ENCODE results near the gene NRXN3.

Gene NRXN3

GRCh38 chr14:79332504-79333197 is 1162.5 kb downstream of the NRXN3 start:
- ChIA-PET CTCF (interaction anchor here (1.8 kb wide), 1 partner anchor 9 kb away, joined by 5 read pairs; no protein-coding TSS in a partner anchor), POLR2A (no interaction called here)
- TF ChIP-seq CTCF (IDR thresholded peaks at IDR 0.05; ENCODE audit: control extremely low read depth, extremely low read depth, low read depth, missing control alignments) = no peak
- no peak for DNase-seq (ENCODE audit: extremely low spot score)

DNA sequence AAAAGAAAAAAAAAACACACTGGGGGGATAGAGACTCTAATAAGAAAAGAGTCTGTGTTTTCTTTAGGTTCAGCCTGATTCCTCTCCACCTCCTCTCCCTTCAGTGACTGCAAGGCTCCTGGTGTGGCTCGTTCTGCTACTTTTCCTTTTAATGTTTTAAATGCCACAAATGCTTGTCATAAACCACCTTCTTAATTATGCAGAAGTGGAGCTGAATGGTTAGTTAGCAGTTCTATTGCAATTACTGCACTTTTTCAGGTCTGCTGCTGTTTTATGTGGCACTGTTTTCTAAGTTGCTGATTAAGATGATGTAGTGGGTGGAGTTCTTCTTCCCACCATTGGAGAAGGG is 1163.0 kb downstream of the NRXN3 start:
- ChIA-PET CTCF (no interaction called here), POLR2A (no interaction called here)
- no peak for TF ChIP-seq CTCF (IDR thresholded peaks at IDR 0.05; ENCODE audit: control extremely low read depth, extremely low read depth, low read depth, missing control alignments)
- DNase-seq (ENCODE audit: extremely low spot score) = no peak

DNA sequence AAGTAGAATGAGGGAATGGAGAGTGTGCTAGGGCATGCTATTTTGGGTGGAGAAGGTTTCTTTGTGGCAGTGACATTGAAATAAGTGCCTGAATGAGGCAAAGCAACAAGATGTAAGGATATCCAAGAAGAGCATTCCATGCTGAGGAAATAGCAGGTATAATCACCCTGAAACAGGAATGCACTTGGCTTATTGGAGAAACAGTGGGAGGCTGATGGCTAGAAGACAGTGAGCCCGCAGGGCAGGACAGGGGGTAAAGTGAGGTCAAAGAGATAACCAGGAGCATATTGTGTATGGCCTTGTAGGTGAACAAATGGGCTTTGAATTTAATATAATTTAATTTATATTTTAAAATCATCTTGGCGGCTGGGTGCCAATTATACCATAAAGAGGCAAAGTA is 1164.1 kb downstream of the NRXN3 start:
- DNase-seq (ENCODE audit: extremely low spot score) = no peak
- ChIA-PET POLR2A (no interaction called here), CTCF (no interaction called here)
- TF ChIP-seq CTCF (IDR thresholded peaks at IDR 0.05; ENCODE audit: control extremely low read depth, extremely low read depth, low read depth, missing control alignments) = no peak

DNA sequence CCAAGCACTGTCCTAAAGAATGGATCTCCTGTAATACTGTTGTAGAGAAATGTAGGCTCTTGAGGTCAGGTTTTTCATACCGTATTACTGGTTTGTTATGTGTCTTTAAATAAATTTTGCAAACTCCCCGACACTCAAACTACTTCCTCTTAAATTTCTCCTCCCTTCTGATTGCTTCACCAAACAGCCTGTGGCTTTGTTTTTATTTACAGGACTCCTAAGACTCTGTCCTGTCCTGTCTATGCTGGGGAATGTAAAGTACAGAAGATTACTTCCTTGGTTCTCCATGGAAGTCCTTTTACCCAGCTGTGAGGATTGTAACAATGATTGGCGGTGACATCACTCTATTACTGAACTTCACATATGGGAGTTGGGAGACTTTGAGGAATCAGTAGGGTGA is 1167.6 kb downstream of the NRXN3 start:
- no peak for DNase-seq (ENCODE audit: extremely low spot score)
- ChIA-PET CTCF (no interaction called here), POLR2A (no interaction called here)
- no peak for TF ChIP-seq CTCF (IDR thresholded peaks at IDR 0.05; ENCODE audit: control extremely low read depth, extremely low read depth, low read depth, missing control alignments)

DNA sequence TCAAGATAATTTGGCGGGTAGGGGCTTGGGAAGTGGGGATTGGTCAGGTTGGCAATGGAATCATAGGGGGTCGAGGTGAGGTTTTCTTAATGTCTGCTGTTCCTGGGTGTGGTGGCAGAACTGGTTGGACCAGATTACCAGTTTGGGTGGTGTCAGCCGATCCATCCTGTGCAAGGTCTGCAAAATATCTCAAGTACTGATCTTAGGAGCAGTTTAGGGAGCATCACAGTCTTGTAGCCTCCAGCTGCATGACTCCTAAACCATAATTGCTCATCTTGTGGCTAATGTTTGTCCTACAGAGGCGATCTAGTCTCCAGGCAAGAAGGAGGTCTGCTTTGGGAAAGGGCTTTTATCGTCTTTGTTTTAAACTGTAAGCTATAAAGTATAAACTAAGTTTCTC is 1172.8 kb downstream of the NRXN3 start:
- CTCF ChIA-PET = no interaction called here
- DNase-seq (ENCODE audit: extremely low spot score) = no peak
- POLR2A ChIA-PET = no interaction called here
- no peak for TF ChIP-seq CTCF (IDR thresholded peaks at IDR 0.05; ENCODE audit: control extremely low read depth, extremely low read depth, low read depth, missing control alignments)

- ChIA-PET CTCF (interaction anchor here (1.7 kb wide), 1 partner anchor 10 kb away, joined by 6 read pairs; no protein-coding TSS in a partner anchor), POLR2A (no interaction called here)
- DNase-seq (ENCODE audit: extremely low spot score) = no peak
- no peak for TF ChIP-seq CTCF (IDR thresholded peaks at IDR 0.05; ENCODE audit: control extremely low read depth, extremely low read depth, low read depth, missing control alignments)
Measured at GRCh38 chr14:79351011-79351410, 1180.8 kb downstream of the NRXN3 start.
